Vagina (tissue), 2 donors: ENCODE measurements around the gene OR4S2.

Experiments used
- CTCF ChIP-seq, 3 experiments: fragments of 450-650 bp in 2 of 3; fragments of 200-600 bp in 1 of 3; sonication (generic) in 1 of 3; IDR thresholded peaks; one replicate each; pipeline ENCODE4 v1.5.1; 2017 to 2019; ENCODE audit warnings: antibody characterized with exemption in 3 of 3, mild to moderate bottlenecking in 2 of 3, moderate library complexity in 2 of 3
- POLR2A ChIP-seq, 2 donors: fragments of 450-650 bp; IDR thresholded peaks; one replicate each; pipeline ENCODE4 v1.6.1; 2017; ENCODE audit warnings: antibody characterized with exemption in 2 of 2, mild to moderate bottlenecking in 2 of 2, moderate library complexity in 2 of 2

DNA sequence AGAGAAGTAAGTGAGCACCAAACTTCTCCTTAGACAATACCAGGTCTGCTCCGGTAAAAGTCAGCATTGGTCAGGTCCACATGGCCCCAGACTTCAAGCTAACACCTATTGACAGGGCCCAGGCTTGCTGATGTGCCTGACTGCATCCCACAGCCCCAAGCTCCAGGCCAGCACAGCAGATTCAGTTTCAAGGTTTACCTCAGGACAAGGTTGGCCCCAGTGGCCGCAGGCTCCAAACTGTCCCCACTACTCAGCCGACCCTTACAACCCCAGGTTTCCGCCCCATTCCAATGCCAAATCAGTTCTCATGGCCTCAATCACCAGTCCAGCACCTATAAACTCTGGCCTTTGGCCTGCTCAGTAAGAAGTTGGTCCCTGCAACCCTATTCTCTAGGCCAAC lies 53.3 kb downstream of the OR4S2 start:
- no peak for TF ChIP-seq CTCF (IDR thresholded peaks at IDR 0.05)
- TF ChIP-seq POLR2A (IDR thresholded peaks at IDR 0.05) = no peak
